Sigmoid colon (tissue), 7 donors: ENCODE data around the gene ADAM33. TPM values are rescaled to one million over a fixed set of nuclear protein-coding genes. Genes with fewer than 3 reads are reported as not detected.

Experiments
- DNase-seq: peaks from one replicate; pipeline ENCODE4 v3.0.0-alpha.2; 2019
- H3K27ac ChIP-seq, 4 donors: fragments of 200-600 bp; sonication (generic); one replicate each; pipeline ENCODE4 v1.5.1; 2016 to 2019; ENCODE audit warnings: mild to moderate bottlenecking in 1 of 4
- H3K27me3 ChIP-seq, 3 donors: fragments of 200-600 bp; sonication (generic); one replicate each; pipeline ENCODE4 v1.5.1; 2019; ENCODE audit warnings: mild to moderate bottlenecking in 1 of 3
- H3K36me3 ChIP-seq, 4 donors: fragments of 200-600 bp; sonication (generic); one replicate each; pipeline ENCODE4 v1.5.1; 2016 to 2019
- H3K4me1 ChIP-seq, 4 donors: fragments of 200-600 bp; sonication (generic); one replicate each; pipeline ENCODE4 v1.5.1; 2017 to 2019
- H3K4me3 ChIP-seq, 4 donors: fragments of 200-600 bp; sonication (generic); one replicate each; pipeline ENCODE4 v1.5.1; 2017 to 2019; ENCODE audit warnings: mild to moderate bottlenecking in 2 of 4, moderate library complexity in 1 of 4
- H3K9me3 ChIP-seq, 4 donors: fragments of 200-600 bp in 3 of 4; sonication (generic) in 3 of 4; one replicate each; pipeline versions ENCODE4 v1.5.1 to v1.6.1; 2013 to 2019
- CTCF ChIP-seq, 4 experiments: fragments of 450-650 bp in 3 of 4; fragments of 200-600 bp in 1 of 4; IDR thresholded peaks; one replicate each; pipeline ENCODE4 v1.5.1; 2016 to 2019; ENCODE audit warnings: antibody characterized with exemption in 4 of 4, mild to moderate bottlenecking in 3 of 4, moderate library complexity in 2 of 4
- EP300 ChIP-seq, 4 donors: sonication (generic); formaldehyde crosslinking; IDR thresholded peaks; one replicate each; pipeline ENCODE4 v1.6.1; 2017; ENCODE audit warnings: antibody characterized with exemption in 4 of 4
- POLR2A ChIP-seq, 2 donors: fragments of 450-650 bp; IDR thresholded peaks; one replicate each; pipeline ENCODE4 v1.6.1; 2016; ENCODE audit warnings: antibody characterized with exemption in 2 of 2, mild to moderate bottlenecking in 2 of 2, moderate library complexity in 2 of 2
- POLR2AphosphoS5 ChIP-seq, 4 donors: sonication (generic); formaldehyde crosslinking; IDR thresholded peaks; one replicate each; pipeline ENCODE4 v1.6.1; 2017; ENCODE audit warnings: antibody characterized with exemption in 4 of 4
- WGBS, 2 donors: extraction: QIAGEN DNeasy Blood & Tissue Kit; methylation state at CpG; one replicate each; pipeline ENCODE4 v1.1.7; 2013; 5-methylcytosine and 5-hydroxymethylcytosine counted together
- intact Hi-C: fragments of 100-400 bp; cut with DNase I; formaldehyde crosslinking; loops from one replicate; pipeline ENCODE4 v1.15.1; 2023
- polyA plus RNA-seq, 3 donors: library from polyadenylated mRNA; stranded (reverse); fragments of 200-250 nt; gene quantifications; one replicate each; pipeline ENCODE4 v1.2.3, GENCODE V29; 2013
- total RNA-seq, 4 donors: library from RNA; depleted of rRNA; stranded (reverse); fragments of >200 nt; gene quantifications; one replicate each; pipeline ENCODE4 v1.1.0, GENCODE V29; 2016
- donor health status: healthy with polysubstance abuse.
- donor health status: Bipolar disorder and iron deficiency.
- donor health status: healthy.

Gene ADAM33
- total and polyA plus RNA-seq, 7 donors = 0.69 to 484 (median 49.9) TPM

DNA sequence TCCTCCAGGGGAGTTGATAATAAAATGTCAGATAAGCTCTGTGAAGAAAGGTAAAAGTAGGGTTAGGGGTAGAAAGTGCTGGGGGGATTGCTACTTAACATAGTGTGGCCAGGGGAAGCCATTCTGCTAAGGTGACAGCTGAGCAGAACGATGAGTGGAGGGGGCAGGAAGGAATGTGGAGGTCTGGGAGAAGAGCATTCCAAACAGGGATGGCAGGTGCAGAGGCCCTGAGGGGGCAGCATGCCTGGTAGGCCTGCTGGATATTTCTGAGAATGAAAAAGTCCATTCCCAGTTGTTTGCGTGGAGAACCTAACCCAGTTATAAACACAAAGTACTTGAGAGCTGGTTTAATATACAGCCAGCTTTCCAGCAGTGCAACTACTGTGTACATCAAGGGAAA is 27.9 kb downstream of the ADAM33 start:
- TF ChIP-seq POLR2AphosphoS5 (IDR thresholded peaks at IDR 0.05) = no peak
- TF ChIP-seq CTCF (IDR thresholded peaks at IDR 0.05) = no peak
- no peak for TF ChIP-seq EP300 (IDR thresholded peaks at IDR 0.05)
- no peak for TF ChIP-seq POLR2A (IDR thresholded peaks at IDR 0.05)
- no peak for DNase-seq
- no peaks in the 10 kb centered on the region for H3K9me3 ChIP-seq
- H3K36me3 ChIP-seq = peaks cover 0 to 15% (median 0%) of the 10 kb centered on the region in 4 donors
- intact Hi-C loops = no loop called here
- no peak overlapping the region for H3K4me3 ChIP-seq
- 55 to 57% methylated on average over 2 of the region's 2 CpGs for WGBS, 2 donors
- no peak overlapping the region for H3K27ac ChIP-seq
- peaks cover 0 to under 1% (median under 1%) of the 10 kb centered on the region in 3 donors for H3K27me3 ChIP-seq
- H3K4me1 ChIP-seq = peaks cover 0 to 9% (median 0%) of the 10 kb centered on the region in 4 donors

DNA sequence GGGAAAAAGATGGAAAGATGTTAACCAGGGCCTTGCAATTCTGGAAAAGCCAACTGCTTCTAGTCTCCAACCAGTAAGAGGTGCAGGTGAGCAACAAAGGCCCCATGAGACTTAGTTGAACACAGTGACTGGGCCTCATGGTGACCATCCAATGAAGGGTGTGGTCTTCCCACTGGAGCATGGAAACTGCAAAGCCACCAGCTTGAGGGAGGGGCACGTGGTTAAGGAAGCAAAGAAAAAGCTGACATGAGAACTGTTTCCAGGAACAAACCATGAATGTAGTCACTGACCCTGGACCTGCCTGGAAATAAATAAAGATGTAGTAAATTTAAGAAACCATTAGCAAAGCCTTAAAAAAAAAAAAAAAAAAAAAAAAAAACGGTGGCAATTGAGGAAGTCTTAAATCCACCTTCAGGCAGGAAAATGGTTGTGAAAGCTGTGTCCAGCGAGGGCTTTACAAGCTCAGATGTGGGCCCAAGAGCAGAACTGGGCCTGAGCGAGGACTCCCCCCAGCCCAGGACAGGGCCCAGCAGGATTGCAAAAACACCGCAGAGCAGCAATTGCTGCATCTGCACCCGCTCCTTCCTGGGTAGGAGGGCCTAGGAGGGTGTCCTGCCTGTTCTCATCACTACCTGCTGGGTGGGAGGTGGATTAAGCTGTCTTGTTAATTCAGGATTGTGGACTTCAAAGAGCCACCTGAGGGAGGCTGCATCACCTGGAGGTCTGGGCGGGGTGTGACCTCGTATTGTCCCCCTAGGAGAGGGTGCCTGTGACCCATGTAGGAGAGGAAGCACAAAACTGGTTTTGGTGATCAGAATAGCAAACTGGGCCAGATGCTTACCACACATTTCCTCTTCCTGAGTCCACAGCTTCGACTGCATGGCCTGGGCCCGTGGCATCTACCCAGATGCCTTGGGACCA is 28.9 kb downstream of the ADAM33 start:
- peaks cover 0 to 9% (median under 1%) of the 10 kb centered on the region in 4 donors for H3K4me1 ChIP-seq
- H3K9me3 ChIP-seq = no peaks in the 10 kb centered on the region
- no peak overlapping the region for H3K27ac ChIP-seq
- TF ChIP-seq POLR2A (IDR thresholded peaks at IDR 0.05) (no peak), EP300 (IDR thresholded peaks at IDR 0.05) (no peak)
- H3K4me3 ChIP-seq = no peak overlapping the region
- peaks cover 0 to 22% (median 0%) of the 10 kb centered on the region in 4 donors for H3K36me3 ChIP-seq
- WGBS, 2 donors = 78 to 82% methylated on average over 10 of the region's 10 CpGs
- intact Hi-C loops = no loop called here
- no peaks in the 10 kb centered on the region for H3K27me3 ChIP-seq
- DNase-seq = no peak

DNA sequence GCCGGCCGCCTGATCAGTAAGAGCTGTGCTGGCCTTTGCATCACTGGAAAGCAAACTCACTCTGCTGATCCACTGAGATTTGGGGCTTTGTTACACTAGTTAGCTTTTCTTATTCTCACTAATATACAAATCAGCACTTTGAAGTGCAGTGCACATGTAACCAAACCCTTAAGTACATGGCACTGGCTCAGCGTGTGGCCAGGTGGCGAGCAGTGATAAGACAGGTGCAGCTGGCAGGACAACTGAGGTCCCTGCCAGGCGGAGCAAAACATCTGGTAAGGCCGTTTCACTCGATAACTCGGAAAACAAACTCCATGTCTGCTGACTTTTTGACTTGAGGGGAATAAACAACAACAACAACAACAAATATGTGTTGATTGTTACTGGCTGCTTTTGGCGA is 29.6 kb downstream of the ADAM33 start:
- no peak for DNase-seq
- H3K27ac ChIP-seq = no peak overlapping the region
- H3K9me3 ChIP-seq = no peaks in the 10 kb centered on the region
- TF ChIP-seq EP300 (IDR thresholded peaks at IDR 0.05) (no peak), POLR2A (IDR thresholded peaks at IDR 0.05) (no peak), CTCF (IDR thresholded peaks at IDR 0.05) (no peak), POLR2AphosphoS5 (IDR thresholded peaks at IDR 0.05) (no peak)
- 88 to 91% methylated on average over 9 of the region's 9 CpGs for WGBS, 2 donors
- no peak overlapping the region for H3K4me3 ChIP-seq
- peaks cover 0 to 16% (median 2%) of the 10 kb centered on the region in 4 donors for H3K4me1 ChIP-seq
- peaks cover 0 to 22% (median 0%) of the 10 kb centered on the region in 4 donors for H3K36me3 ChIP-seq
- H3K27me3 ChIP-seq = no peaks in the 10 kb centered on the region
- intact Hi-C loops = no loop called here

- H3K9me3 ChIP-seq = no peaks in the 10 kb centered on the region
- H3K4me3 ChIP-seq = no peak overlapping the region
- DNase-seq = no peak
- H3K27ac ChIP-seq = no peak overlapping the region
- TF ChIP-seq POLR2AphosphoS5 (IDR thresholded peaks at IDR 0.05) (no peak), CTCF (IDR thresholded peaks at IDR 0.05) (no peak), POLR2A (IDR thresholded peaks at IDR 0.05) (no peak), EP300 (IDR thresholded peaks at IDR 0.05) (no peak)
- intact Hi-C loops = no loop called here
- peaks cover 0 to 18% (median 4%) of the 10 kb centered on the region in 4 donors for H3K4me1 ChIP-seq
- peaks cover 0 to 22% (median 0%) of the 10 kb centered on the region in 4 donors for H3K36me3 ChIP-seq
- no peaks in the 10 kb centered on the region for H3K27me3 ChIP-seq
- 75 to 88% methylated on average over 9 of the region's 9 CpGs for WGBS, 2 donors
Observed at GRCh38 chr20:3651204-3651962, 30.4 kb downstream of the ADAM33 start.

DNA sequence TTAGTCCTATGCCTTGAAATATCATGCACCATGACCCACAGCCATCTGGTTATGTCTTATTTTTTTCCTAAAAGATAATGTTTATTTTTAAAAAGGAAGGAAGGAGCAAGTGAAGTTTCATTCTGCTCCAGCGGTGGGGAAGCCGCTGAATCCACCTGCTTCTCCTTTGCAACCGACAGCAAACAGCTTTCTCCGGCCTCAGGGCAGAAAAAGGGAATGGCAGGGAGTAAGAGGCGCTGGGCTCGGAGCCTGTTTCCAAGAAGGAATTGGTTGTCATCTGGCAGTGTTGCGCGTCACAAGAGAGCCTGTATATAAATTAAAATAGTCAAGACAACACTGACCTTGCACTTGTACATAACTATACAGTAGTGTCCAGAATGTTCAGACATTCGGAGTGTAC is 32.9 kb downstream of the ADAM33 start:
- Histone ChIP-seq H3K27me3 (no peaks in the 10 kb centered on the region), H3K4me3 (no peak overlapping the region), H3K27ac (no peak overlapping the region), H3K9me3 (no peaks in the 10 kb centered on the region), H3K4me1 (peaks cover 0 to 11% (median 4%) of the 10 kb centered on the region in 4 donors), H3K36me3 (peaks cover 0 to 44% (median 0%) of the 10 kb centered on the region in 4 donors)
- DNase-seq = no peak
- WGBS, 2 donors = 93 to 95% methylated on average over 9 of the region's 9 CpGs
- intact Hi-C loops = no loop called here
- TF ChIP-seq POLR2AphosphoS5 (IDR thresholded peaks at IDR 0.05) (no peak), EP300 (IDR thresholded peaks at IDR 0.05) (no peak), CTCF (IDR thresholded peaks at IDR 0.05) (no peak), POLR2A (IDR thresholded peaks at IDR 0.05) (no peak)
